GM23338 (cell line): ENCODE results near the gene BLTP3B. TPM values are rescaled to one million over a fixed set of nuclear protein-coding genes. Genes with fewer than 3 reads are reported as not detected.

Source experiments
- ATAC-seq: fragments of 200-7000 bp; cut with Tn5 transposase; 3 replicates; pipeline ENCODE4 v1.9.1; 2020
- DNase-seq: peaks from one replicate; pipeline ENCODE4 v3.0.0-alpha.2; 2015; ENCODE audit warnings: low spot score
- H2AFZ ChIP-seq: fragments of 200-600 bp; sonication (generic); 2 replicates; pipeline ENCODE4 v1.8.0; 2016; ENCODE audit warnings: antibody characterized with exemption, mild to moderate bottlenecking, moderate library complexity
- H3F3A ChIP-seq: fragments of 200-600 bp; sonication (generic); replicated peaks from 2 replicates; pipeline ENCODE4 v1.8.0; 2017; ENCODE audit warnings: antibody characterized with exemption, mixed run types, low read depth
- H3K27ac ChIP-seq: fragments of 200-600 bp; sonication (generic); 2 replicates; pipeline ENCODE4 v1.6.1; 2016; ENCODE audit warnings: low read depth
- H3K27me3 ChIP-seq: fragments of 200-600 bp; sonication (generic); 2 replicates; pipeline ENCODE4 v1.8.0; 2016; ENCODE audit warnings: mild to moderate bottlenecking, mixed run types, moderate library complexity; ENCODE audit not compliant: insufficient read depth
- H3K36me3 ChIP-seq: fragments of 200-600 bp; sonication (generic); 2 replicates; pipeline ENCODE4 v1.8.0; 2016; ENCODE audit warnings: mild to moderate bottlenecking; ENCODE audit not compliant: insufficient read depth
- H3K4me1 ChIP-seq: fragments of 200-600 bp; sonication (generic); 2 replicates; pipeline ENCODE4 v1.8.0; 2016; ENCODE audit warnings: mild to moderate bottlenecking, moderate library complexity; ENCODE audit not compliant: insufficient read depth
- H3K4me2 ChIP-seq: fragments of 200-600 bp; sonication (generic); 2 replicates; pipeline ENCODE4 v1.7.1; 2017; ENCODE audit warnings: mixed run types
- H3K4me3 ChIP-seq: fragments of 200-600 bp; sonication (generic); 2 replicates; pipeline ENCODE4 v1.6.1; 2016; ENCODE audit warnings: mixed run types
- H3K79me2 ChIP-seq: fragments of 200-600 bp; sonication (generic); replicated peaks from 2 replicates; pipeline ENCODE4 v1.8.0; 2017; ENCODE audit warnings: mild to moderate bottlenecking; ENCODE audit not compliant: insufficient read depth
- H3K9me2 ChIP-seq: fragments of 200-600 bp; sonication (generic); 2 replicates; pipeline ENCODE4 v1.8.0; 2017; ENCODE audit not compliant: insufficient read depth
- H4K20me1 ChIP-seq: fragments of 200-600 bp; sonication (generic); replicated peaks from 2 replicates; pipeline ENCODE4 v1.8.0; 2017; ENCODE audit warnings: mild to moderate bottlenecking; ENCODE audit not compliant: insufficient read depth
- H3K27ac Mint-ChIP-seq: 2 replicates; pipeline ENCODE4 v1.8.0; 2020; ENCODE audit warnings: inconsistent platforms, mild to moderate bottlenecking, moderate library complexity, mixed read lengths
- H3K27me3 Mint-ChIP-seq: 3 replicates; pipeline ENCODE4 v1.8.0; 2022; ENCODE audit warnings: low read depth, mild to moderate bottlenecking, moderate library complexity, mixed read lengths, inconsistent platforms; ENCODE audit not compliant: insufficient read depth, poor library complexity
- H3K36me3 Mint-ChIP-seq: 3 replicates; pipeline ENCODE4 v1.8.0; 2021; ENCODE audit warnings: low read depth, mild to moderate bottlenecking, inconsistent platforms, moderate library complexity, mixed read lengths
- H3K4me1 Mint-ChIP-seq: 3 replicates; pipeline ENCODE4 v1.8.0; 2020; ENCODE audit warnings: mild to moderate bottlenecking, inconsistent platforms, mixed read lengths
- H3K4me3 Mint-ChIP-seq: 3 replicates; pipeline ENCODE4 v1.8.0; 2021; ENCODE audit warnings: moderate library complexity, mild to moderate bottlenecking, inconsistent platforms, mixed read lengths
- H3K9me3 Mint-ChIP-seq: 3 replicates; pipeline ENCODE4 v1.8.0; 2020; ENCODE audit warnings: moderate library complexity, mild to moderate bottlenecking, inconsistent platforms, mixed read lengths
- CREB1 ChIP-seq: fragments of 250-450 bp; sonication (Bioruptor Pico); IDR thresholded peaks from 2 replicates; pipeline ENCODE4 v1.5.0; 2020; ENCODE audit warnings: low read depth, mild to moderate bottlenecking, moderate library complexity
- CTCF ChIP-seq, 2 experiments: fragments of 200-600 bp in 1 of 2; sonication (generic) in 1 of 2; conservative IDR thresholded peaks; 2 replicates each; pipeline versions ENCODE4 v1.5.1 to v1.6.1; 2016 to 2017; ENCODE audit warnings: antibody characterized with exemption in 2 of 2, low read depth in 2 of 2, mild to moderate bottlenecking in 2 of 2, moderate library complexity in 1 of 2
- ETS1 ChIP-seq: IDR thresholded peaks from 2 replicates; pipeline ENCODE4 v1.6.1; 2016; ENCODE audit warnings: antibody characterized with exemption
- EZH2 ChIP-seq: fragments of 200-600 bp; sonication (generic); IDR thresholded peaks from one replicate; pipeline ENCODE4 v1.8.0; 2017; ENCODE audit warnings: antibody characterized with exemption, mild to moderate bottlenecking, low read depth; ENCODE audit not compliant: unreplicated experiment
- EZH2phosphoT487 ChIP-seq: fragments of 200-600 bp; sonication (generic); IDR thresholded peaks from one replicate; pipeline ENCODE4 v1.8.1; 2018; ENCODE audit warnings: antibody characterized with exemption; ENCODE audit not compliant: unreplicated experiment
- JUNB ChIP-seq: IDR thresholded peaks from one replicate; pipeline ENCODE4 v1.6.1; 2016; ENCODE audit warnings: antibody characterized with exemption; ENCODE audit not compliant: unreplicated experiment
- NANOG ChIP-seq: IDR thresholded peaks from 2 replicates; pipeline ENCODE4 v1.6.1; 2016; ENCODE audit warnings: antibody characterized with exemption, borderline replicate concordance
- STAT1 ChIP-seq: IDR thresholded peaks from one replicate; pipeline ENCODE4 v1.6.1; 2016; ENCODE audit warnings: antibody characterized with exemption; ENCODE audit not compliant: unreplicated experiment
- ZNF114 ChIP-seq: fragments of 250-450 bp; sonication (Bioruptor Pico); IDR thresholded peaks from 2 replicates; pipeline ENCODE4 v1.5.0; 2020; ENCODE audit warnings: mild to moderate bottlenecking, moderate library complexity
- ZNF462 ChIP-seq: fragments of 250-450 bp; sonication (Bioruptor Pico); IDR thresholded peaks from 2 replicates; pipeline ENCODE4 v1.5.0; 2020; ENCODE audit warnings: mild to moderate bottlenecking, moderate library complexity
- polyA plus RNA-seq: library from polyadenylated mRNA; unstranded; fragments of >200 nt; fragmentation: Nextera tagmentation; extraction: Ambion mirVana; gene quantifications from 2 replicates; pipeline ENCODE4 v1.2.1, GENCODE V29; 2016
- total RNA-seq: library from RNA; depleted of rRNA; stranded (reverse); fragments of >200 nt; shearing (Covaris generic); gene quantifications from 2 replicates; pipeline ENCODE4 v1.2.3, GENCODE V29; 2014

Gene BLTP3B
- total and polyA plus RNA-seq, 2 experiments from 2014 or later, result 11.2 to 35.8 TPM

GRCh38 chr12:100153131-100153530 lies 10.5 kb upstream of the BLTP3B start:
- ATAC-seq (no peak), DNase-seq (no peak)
- Histone ChIP-seq H3K27ac (0 out of 2 replicates have a peak overlapping the region, but pooled peaks have one; percentile 26), H3K27me3 (no peaks in the 10 kb centered on the region), H3K79me2 (no peaks in the 10 kb centered on the region), H3K4me2 (no peak overlapping the region), H3K36me3 (no peaks in the 10 kb centered on the region), H3F3A (peaks cover 6% of the 10 kb centered on the region; the same call in 1 of the 2 replicates), H2AFZ (no peak overlapping the region), H4K20me1 (no peaks in the 10 kb centered on the region), H3K4me1 (peaks cover 32% of the 10 kb centered on the region), H3K4me3 (no peak overlapping the region), H3K9me2 (0 out of 2 replicates have a peak, but pooled peaks cover 2% of the 10 kb centered on the region)
- Mint-ChIP-seq H3K36me3 (peaks cover 3% of the 10 kb centered on the region), H3K4me3 (no peak overlapping the region), H3K4me1 (peaks cover 28% of the 10 kb centered on the region), H3K27me3 (peaks cover 7% of the 10 kb centered on the region), H3K27ac (no peak overlapping the region; the same call in 1 of the 2 replicates), H3K9me3 (peaks cover 3% of the 10 kb centered on the region; the same call in 2 of the 3 replicates)
- no peak for TF ChIP-seq NANOG

GRCh38 chr12:100151769-100152168 lies 9.1 kb upstream of the BLTP3B start:
- Mint-ChIP-seq H3K36me3 (no peaks in the 10 kb centered on the region; the same call in 1 of the 3 replicates), H3K4me3 (peak overlapping the region; percentile 36; the same call in 1 of the 3 replicates), H3K27ac (peak overlapping the region; percentile 90), H3K9me3 (peaks cover 3% of the 10 kb centered on the region; the same call in 2 of the 3 replicates), H3K27me3 (peaks cover 7% of the 10 kb centered on the region), H3K4me1 (peaks cover 24% of the 10 kb centered on the region)
- Histone ChIP-seq H3K36me3 (no peaks in the 10 kb centered on the region), H3K79me2 (no peaks in the 10 kb centered on the region), H3K27ac (peak overlapping the region; percentile 90), H2AFZ (no peak overlapping the region), H3K4me1 (peaks cover 36% of the 10 kb centered on the region), H3K4me2 (peak overlapping the region; percentile 39), H4K20me1 (no peaks in the 10 kb centered on the region), H3K4me3 (no peak overlapping the region), H3K9me2 (0 out of 2 replicates have a peak, but pooled peaks cover 2% of the 10 kb centered on the region), H3F3A (peaks cover 6% of the 10 kb centered on the region; the same call in 1 of the 2 replicates), H3K27me3 (no peaks in the 10 kb centered on the region)
- DNase-seq (peak; percentile 49), ATAC-seq (peak; percentile 59)
- no peak for TF ChIP-seq ZNF114
- no peak; the same call in 1 of the 2 replicates for TF ChIP-seq NANOG
- no peak for TF ChIP-seq EZH2
- TF ChIP-seq STAT1, result no peak
- TF ChIP-seq EZH2phosphoT487, result no peak
- no peak for TF ChIP-seq CTCF (conservative IDR thresholded peaks at IDR 0.05; ENCODE audit: low read depth in 2 of 2)
- no peak for TF ChIP-seq ZNF462
- no peak for TF ChIP-seq ETS1
- no peak for TF ChIP-seq CREB1
- no peak for TF ChIP-seq JUNB
